NCI-H1105 (cell line): Measurements from ENCODE around the gene COL25A1.

ENCODE experiments used
- DNase-seq: peaks from one replicate; lab custom pipeline; 2025; lab: John Stamatoyannopoulos, UW

Gene COL25A1

DNA sequence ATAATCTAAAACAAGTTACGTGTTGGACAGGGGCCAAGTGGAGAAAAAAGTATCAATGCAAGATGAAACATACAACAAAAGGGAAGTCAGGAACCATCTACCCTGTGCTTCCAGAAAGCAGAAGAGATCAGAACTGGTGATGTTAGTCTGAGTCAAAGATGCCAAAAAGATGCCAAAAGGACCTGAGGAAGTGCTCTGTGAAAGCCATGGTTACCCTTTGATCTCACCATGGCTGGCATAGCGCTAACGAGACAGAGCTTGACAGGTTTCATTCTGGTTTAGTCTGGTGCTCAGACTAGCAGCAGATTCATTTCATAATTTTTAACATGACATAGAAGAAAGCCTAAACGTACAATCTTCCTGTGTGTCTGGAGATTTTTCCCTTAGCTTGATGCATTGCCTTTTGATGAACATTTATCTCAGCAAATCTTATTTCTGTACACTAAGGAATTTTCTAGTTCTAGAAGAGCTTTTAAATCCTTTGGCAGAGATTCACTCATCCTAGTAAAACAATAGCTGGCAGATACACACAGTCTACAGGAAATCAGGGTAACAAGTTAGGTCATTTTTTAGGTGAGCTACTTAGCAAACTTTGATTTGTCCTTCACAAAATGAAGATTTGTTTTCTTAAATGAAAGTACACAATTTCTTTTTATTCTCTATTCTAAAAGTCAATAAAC, 87.7 kb downstream of the COL25A1 start:
- no peak for DNase-seq

DNA sequence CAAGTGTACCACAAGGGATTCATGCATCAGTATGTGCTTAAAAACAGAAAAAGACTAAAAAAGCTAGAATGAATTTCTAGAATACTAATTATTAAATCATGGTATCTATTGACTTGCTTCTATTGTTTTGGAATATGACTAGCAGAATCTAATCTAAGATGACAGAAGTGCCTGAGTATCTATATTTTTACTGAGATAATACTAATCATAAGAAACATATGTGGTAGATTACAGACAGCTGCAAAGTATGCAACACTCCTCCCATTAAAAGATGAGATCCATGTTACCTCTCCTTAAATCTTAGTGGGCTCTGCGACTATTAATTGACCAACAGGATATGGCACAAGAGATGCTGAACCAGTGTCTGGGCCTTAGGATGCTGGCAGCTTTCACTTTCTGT, 89.4 kb downstream of the COL25A1 start:
- DNase-seq, result no peak

DNA sequence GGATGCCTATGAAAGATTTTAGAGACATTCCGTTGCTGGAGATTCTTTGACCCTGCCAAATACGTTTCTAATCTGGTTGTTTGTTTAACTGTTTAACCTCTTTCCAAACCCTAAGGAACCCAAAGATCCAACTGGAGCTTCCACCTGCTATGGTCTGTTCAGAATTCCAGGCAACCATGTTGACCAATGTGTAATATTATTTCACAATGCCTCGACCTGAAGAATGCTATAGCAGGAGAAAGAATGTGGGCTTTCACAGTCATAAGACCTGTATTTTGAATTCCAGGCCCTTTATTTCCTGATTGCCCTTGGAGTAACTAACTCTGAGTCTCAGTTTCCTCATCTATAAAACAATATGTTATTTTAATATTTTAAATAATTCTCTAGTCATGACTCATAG, 90.8 kb downstream of the COL25A1 start:
- no peak for DNase-seq

DNA sequence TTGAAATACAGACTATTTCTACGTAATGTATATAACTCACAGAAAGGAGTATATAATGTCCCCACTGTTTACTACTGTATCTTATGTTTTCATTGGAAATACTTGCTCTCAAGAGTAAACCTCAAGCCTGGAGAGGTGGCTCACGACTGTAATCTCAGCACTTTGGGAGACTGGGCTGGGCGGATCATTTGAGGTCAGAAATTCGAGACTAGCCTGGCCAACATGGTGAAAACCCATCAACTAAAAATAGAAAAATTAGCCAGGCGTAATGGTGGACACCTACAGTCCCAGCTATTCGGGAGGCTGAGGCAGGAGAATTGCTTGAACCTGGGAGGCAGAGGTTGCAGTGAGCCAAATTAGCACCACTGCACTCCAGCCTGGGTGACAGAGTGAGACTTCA, 92.8 kb downstream of the COL25A1 start:
- no peak for DNase-seq

DNA sequence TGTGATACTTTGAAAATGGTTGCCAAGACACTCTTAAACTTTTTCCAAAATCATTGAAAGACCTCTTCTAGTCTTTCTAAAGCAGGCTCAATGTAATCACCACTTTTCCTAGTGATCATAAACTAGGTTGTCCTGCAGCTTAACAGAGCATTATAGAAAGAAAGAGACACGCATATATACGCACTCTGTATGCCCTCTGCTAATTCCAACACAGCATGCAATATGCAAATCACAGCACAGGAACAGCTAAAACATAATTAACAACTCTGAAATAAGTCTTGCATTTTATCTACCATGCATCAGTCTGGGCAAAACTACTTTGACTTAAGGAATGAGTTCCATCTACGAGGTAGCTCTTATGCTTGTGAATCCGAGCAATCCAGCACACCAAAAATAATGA, 94.6 kb downstream of the COL25A1 start:
- no peak for DNase-seq

DNA sequence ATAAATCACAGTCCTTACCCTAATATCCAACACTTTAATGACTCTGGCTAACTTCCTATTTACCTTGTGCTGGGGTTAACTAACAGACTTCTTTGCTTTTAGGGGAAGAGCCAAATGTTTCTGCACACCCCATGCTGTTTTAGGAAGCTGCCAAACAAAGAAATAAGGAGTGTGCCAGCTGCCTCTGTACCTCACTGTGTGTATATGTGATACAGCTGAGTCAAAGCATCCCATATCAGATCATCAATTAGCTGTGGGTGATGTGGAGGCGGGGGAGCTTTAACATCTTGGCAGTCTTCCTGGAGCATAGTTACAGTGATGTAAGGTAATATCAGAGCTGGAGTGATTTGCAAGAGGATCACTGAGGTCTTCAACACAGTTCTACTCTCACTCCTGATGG, 95.4 kb downstream of the COL25A1 start:
- DNase-seq, result no peak

DNA sequence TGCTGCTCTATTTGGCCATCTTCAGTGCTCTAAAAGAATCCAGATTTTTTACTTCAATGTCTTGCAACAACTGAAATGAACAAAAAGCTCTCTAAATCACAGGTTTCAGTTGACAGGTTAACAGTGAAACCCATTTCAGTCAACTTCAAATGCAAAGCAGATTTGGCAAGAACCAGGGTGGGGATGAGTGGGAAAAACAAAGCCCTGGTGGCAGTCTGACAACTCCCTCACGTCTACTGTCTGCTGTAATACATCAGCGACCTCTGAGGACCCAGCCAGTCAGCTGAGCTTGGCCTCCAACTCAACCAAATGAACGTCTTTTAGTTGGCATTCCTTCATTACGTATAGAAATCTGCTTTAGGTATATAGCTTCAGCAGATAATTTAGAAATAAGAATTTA, 95.8 kb downstream of the COL25A1 start:
- DNase-seq, result no peak

DNA sequence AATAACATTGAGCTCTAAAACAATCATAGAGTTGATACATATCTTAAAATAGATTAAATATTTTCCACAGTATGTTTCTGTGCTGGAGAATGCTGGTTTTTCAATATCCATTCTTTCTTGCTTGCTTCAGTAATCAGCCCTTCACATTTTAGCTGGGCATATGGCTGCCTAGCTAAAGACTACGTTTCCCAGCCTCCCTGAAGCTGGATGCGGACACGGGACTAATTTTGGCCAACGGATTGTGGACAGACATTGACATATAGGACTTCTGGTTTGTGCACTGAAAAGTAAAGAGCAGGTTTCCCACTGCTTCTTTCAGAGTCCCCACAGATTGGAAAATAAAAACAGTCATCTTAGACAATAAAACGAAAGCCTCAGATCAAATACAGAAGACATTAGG, 97.3 kb downstream of the COL25A1 start:
- no peak for DNase-seq

DNA sequence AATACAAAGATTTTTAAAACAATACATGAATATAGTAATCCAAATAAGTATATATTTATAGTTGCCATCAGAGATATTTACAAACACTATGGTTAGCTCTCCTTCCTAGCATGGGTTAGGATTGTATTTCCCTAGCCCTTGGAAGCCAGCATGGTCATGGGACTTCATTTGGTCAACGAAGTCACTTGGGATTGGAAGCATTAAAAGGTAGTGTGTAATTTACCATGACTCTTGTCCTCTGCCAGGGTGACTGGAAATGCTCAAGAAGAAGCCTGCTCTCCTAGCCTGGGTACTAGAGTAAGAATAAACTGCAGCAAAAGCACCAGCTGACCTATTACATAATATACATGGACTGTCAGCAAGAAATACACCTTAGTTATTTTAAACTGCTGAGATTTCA, 102.9 kb downstream of the COL25A1 start:
- no peak for DNase-seq

DNA sequence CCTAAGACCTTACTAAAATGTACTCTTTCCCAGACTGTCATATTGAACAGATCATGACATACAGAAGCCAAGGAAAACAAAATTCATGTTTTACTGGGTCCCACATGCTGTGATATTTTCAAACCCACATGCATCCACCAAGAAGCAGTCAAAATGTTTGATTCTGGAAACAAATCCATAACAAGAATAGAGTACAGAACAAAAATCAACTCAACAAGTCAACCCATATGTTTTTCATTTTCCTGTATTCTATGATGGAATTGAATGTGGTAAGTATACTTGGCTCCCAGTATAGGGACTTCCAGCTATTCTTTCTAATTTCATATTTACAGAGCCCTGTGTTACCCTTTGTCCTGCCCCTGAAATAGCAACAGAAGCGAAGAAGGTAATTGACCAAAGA, 106.8 kb downstream of the COL25A1 start:
- DNase-seq, result no peak

DNA sequence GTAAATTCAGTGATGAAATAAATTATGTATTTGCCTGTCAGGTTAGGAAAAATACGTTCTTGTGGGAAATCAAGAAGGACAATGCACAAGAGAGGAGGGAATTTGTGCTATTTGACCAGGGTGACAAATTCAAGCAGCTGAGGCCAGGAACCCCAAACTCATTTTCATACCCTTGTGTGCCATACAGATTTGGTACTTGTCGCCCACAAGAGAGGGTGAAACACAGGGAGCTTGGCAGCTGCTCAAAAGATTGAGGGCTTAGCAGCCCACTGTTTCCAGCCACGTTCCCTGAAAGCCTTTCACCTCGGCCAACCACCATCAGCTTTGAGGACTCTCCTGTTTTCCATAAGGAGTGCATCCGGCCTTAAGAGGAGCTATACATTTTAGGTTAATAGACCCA, 111.2 kb downstream of the COL25A1 start:
- no peak for DNase-seq

DNA sequence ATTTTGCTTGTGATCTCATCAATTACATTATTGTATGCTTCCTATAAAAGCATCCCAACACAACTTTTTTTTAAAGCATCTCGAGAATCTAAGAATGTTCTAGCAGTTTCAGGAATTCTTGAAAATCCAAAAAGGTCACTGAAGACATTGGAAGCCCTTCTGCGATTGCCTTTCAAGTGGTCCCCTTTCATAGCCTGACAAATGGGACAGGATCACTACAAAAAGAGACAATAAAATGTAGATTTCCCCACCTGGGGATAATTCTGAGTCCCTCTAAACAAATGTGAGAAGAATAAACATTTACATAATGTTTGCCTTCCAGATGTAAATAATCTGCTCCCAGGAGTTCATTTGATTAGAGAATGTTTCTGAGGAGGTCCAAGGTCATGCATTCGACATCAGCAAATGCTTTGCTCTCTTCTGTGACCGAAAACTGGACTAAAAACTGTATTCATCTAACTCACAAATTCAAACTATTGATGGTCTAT, 116.0 kb downstream of the COL25A1 start:
- no peak for DNase-seq

DNA sequence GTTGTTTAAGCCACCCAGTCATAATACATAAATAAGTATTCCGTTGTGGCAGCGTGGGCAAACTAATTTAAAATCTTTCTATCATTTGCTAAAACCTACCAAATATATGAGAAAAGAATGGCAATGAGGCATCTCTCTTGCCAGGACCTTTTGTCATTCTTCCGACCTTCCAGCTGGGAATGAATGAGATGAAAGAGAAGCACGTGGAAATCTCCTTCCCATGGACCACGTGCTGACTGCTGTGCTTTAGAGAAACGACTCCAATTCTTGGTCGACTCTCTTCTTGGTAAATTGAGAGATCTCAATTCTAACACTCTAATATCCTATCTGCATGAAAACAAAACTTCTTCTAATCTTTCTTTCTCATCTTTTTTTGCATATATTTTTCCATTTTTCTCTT, 116.5 kb downstream of the COL25A1 start:
- no peak for DNase-seq

DNA sequence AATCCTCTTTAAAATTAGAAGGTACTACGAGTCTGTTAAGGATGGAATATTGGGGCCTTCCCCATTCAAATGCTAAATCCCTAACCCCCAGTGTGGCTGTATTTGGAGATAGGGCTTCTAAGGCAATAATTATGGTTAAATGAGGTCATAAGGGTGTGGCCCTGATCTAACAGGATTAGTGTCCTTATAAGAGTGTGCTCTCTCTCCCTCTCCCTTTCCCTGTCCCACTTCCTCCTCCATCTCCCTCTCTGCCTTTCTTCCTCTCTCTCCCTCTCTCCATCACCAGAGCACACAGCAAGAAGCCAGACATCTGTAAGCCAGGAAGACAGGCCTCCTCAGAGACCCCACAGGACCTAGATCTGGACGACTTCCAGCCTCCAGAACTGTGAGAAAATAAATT, 116.9 kb downstream of the COL25A1 start:
- no peak for DNase-seq

DNA sequence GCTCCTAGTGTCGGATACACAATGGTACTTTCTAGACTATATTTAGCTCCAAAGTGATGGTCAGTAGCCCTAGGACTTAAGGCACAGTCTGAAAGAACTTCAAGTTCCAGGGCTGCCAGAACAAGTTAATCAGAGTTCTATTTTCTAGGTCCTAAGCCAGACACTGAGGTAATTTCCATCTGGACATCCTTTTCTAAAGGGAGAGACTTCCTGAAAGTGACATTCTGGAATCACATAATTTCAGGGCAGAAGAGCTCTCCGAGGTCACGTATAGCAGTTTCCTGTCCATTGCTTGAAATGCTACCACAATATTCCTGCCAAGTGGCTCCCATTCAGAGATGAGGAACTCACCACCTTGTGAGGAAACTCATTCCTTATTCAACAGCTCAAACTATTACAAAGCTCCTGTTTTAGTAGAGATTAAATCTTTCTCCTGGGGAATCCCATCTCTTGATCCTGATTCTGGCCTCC, 117.9 kb downstream of the COL25A1 start:
- DNase-seq, result no peak

DNA sequence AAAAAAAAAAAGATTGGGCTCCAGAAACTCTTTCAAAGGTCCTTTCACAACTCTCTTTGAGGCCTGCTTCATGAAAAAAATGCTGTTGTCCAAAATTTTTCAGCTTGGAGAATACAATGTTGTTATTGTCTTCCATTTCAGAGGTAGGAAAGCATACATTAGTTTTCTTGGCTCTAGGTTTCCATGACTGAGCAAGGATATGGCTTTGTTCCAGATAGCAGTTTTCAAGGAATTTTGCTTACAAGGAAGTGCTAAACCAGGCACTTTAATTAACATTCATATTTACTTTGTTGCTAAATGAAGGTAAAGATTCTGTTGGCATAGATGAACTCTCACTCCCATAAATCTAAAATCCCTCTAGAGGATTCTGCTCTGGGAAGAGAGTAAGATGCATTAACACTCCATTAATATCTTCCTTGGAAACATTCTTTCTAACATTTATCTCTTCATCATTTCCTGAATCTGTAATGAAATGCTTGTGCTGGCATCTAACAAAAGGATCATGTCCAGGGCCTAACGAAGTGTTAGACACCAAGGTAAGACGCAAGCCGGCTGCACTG, 118.4 kb downstream of the COL25A1 start:
- no peak for DNase-seq

DNA sequence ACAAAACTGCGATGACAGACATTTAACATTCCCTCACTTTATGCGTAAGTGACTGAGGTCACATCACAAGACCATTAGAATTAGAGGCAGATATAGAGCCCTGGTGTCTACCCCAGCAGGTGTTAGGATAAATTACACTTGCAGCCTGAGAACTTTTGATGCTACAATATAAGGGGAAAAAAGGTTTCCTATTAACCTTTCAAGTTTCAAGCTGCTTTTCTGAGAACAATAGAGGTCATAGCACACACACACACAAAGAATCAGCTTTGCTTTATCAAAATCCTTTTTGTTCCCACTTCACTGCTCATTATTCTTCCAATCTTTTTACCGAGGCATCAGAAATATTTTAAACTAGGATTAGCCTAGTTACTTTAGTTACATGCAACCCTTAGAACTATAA, 119.8 kb downstream of the COL25A1 start:
- DNase-seq, result no peak

DNA sequence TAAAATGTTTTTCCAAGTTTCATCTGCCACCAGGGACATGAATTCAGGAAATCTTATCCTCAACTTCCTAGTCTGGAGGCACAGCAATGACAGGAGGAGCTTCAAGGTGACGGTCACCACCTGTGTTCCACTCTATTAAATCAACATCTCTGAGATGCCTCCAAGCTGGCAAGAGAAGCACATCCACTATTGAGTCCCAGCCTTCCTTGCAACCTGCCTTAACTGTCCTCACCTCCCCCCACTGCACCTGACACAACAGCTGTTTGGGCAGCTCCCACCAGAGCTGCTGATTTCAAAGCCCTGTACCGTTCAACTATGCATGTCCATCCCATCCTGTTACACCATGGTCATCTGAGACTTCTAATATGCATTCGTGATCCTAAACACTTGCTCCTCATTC, 123.4 kb downstream of the COL25A1 start:
- DNase-seq, result no peak

DNA sequence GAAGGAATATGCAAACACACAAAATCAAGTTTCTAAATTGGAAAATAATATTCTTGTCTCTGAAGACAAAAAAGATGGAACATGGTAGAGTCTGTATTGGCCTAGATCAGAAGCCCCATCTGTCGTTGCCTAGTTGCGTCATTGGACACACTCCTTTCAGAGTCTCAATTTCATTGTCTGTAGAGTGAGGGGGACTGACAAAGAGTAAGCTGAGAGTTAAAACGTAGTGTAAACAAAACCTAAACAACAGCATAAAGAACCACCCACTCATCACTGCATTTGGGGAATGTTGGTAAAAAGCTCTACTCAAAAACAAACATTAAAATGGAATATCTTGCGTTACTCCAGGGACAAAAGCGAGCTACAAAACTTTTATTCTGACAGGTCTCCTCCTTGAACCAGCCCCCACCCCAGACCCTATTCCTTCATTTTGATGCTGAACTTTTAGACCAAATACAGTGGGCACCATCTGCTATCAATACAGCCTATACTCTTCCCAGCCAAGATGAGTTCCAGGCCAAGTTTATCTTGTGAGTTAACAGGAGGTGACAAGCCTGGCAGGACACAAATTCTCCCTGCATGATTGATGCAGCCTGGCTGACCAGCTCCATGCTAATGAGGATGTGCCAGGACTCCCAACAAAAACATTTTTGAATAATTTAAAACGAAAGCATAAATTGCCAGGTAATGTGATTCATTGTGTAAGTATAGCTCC, 125.2 kb downstream of the COL25A1 start:
- no peak for DNase-seq

DNA sequence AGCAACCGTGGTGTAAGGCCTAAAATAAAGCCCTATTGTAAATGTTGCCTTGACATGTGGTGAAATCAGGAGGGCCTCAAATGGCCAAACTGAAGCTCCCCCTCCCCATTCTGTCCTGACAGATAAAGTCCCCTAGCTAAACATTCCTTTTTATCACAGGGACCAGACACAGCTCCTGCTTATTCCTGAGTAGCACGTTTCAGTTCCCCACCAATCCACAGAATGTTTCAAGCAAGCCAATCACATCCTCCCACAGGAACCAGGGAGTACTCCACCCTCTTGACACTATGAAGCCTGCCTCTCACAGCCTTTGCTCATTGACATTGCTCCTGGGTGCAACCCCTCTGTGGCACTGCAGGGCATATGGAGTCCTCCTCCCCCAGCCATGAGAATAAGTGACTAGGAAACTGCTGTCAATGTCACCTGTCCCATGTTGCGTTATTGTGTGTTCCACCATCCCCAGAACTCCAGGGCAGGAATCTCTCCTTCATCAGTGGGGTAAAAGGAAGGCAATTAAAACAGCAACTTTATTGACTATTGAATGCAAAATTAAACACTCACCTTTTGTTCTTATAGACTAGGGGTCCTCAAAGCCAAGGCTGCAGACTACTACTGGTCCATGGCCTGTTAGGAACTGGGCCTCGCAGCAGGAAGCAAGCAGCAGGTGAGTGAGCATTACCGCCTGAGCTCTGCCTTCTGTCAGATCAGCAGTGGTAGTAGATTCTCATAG, 128.1 kb downstream of the COL25A1 start:
- DNase-seq, result no peak

DNA sequence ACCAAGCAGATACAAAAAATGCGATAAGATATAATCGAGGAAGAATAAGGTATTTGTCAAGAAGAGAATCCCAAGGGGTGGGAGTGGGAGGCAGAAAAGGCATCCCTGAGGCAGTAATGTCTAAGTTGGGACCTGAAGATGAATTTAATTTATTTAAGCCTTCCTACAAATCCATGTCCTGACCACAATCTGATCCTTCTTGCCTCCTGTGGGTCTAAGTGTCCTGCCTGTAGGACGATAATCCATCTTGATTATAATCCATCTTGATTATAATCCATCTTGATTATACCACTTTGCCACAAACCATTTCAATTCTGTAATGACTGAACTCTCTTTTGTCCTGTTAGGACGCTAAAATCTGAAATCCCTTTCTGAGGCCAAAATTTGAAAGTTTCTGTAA, 130.2 kb downstream of the COL25A1 start:
- no peak for DNase-seq

DNA sequence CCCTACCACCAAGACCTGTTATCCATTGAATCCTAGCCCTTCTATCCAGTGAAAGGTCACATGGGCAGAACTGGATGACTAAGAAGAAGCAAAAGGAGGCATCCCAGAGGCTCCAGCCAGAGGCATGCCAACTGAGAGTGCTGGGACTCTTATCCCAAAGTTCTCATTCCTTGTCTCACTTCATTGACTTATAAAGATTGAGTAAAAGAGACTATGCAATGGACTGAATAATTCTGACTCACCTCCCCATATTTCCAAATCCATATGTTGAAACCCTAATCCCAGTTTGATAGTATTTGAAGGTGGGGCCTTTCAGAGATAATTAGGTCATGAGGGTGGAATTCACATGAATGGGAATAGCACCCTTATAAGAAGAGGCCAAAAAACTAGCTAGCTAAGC, 131.4 kb downstream of the COL25A1 start:
- no peak for DNase-seq

DNA sequence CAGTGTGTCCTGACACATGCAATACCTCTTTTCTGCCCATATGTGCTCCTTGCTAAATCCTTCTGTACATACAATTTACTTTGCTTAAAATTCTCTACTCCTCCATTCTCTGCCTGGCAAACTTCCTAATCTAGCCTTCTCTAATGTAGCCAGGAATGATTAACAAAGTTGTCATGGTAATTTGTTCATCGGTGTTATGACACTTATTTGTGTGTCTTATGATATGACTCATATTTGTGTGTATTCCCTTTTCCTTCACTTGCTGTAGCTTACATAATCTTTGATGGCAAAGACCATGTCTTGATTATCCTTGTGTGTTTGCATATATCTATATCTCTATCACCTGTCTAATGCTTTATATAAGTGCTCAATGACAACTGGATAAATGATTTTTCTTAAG, 133.3 kb downstream of the COL25A1 start:
- DNase-seq, result no peak
